Measurements from ENCODE around the gene MSRB3. TPM values are rescaled to one million over a fixed set of nuclear protein-coding genes. Genes with fewer than 3 reads are reported as not detected.

The MSRB3 gene
- total and polyA plus RNA-seq, 2 experiments from 2014 or later = 0.95 to 1.7 TPM

DNA sequence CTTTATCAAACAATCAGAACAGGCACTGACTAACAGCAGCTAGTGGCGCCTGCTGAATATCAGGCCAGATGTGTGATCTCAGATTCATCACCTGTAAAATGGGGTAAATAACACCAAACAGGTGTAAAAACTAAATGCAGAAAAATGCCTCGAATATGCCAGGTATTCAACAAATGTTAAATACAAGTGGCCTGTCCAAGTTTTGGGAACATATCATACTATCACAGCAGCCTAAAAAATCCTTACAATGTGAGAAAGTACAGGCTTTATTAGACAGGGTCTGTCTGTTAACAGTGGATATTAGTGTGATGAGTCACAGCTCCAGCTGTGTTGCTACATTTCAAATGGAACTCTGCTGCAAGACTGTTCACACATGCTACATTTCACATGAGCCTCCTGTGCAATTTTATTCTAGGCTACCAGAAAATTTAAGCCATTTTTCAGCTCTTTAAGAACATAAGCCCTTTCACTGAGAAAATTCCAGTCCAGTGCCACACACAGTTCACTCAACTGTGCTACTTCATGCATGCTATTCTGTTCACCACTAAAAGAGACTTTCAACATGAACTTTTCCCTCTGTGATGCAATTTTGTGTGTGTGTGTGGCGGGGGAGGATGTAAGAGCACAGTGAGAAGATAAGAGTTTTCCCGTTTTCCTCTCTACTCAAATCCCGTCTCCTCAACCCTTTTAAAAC lies 56.7 kb downstream of the MSRB3 start (continued):
- TF ChIP-seq, protein P1, sequence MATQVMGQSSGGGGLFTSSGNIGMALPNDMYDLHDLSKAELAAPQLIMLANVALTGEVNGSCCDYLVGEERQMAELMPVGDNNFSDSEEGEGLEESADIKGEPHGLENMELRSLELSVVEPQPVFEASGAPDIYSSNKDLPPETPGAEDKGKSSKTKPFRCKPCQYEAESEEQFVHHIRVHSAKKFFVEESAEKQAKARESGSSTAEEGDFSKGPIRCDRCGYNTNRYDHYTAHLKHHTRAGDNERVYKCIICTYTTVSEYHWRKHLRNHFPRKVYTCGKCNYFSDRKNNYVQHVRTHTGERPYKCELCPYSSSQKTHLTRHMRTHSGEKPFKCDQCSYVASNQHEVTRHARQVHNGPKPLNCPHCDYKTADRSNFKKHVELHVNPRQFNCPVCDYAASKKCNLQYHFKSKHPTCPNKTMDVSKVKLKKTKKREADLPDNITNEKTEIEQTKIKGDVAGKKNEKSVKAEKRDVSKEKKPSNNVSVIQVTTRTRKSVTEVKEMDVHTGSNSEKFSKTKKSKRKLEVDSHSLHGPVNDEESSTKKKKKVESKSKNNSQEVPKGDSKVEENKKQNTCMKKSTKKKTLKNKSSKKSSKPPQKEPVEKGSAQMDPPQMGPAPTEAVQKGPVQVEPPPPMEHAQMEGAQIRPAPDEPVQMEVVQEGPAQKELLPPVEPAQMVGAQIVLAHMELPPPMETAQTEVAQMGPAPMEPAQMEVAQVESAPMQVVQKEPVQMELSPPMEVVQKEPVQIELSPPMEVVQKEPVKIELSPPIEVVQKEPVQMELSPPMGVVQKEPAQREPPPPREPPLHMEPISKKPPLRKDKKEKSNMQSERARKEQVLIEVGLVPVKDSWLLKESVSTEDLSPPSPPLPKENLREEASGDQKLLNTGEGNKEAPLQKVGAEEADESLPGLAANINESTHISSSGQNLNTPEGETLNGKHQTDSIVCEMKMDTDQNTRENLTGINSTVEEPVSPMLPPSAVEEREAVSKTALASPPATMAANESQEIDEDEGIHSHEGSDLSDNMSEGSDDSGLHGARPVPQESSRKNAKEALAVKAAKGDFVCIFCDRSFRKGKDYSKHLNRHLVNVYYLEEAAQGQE (IDR thresholded peaks at IDR 0.05; ENCODE audit: unreplicated experiment) = no peak
- TF ChIP-seq NANOG (IDR thresholded peaks at IDR 0.05; ENCODE audit: borderline replicate concordance) (no peak), ZNF114 (CRISPR knock-in tag; IDR thresholded peaks at IDR 0.05) (no peak), ZNF331 (CRISPR knock-in tag; IDR thresholded peaks at IDR 0.05; ENCODE audit: low read depth) (no peak), JUNB (IDR thresholded peaks at IDR 0.05; ENCODE audit: unreplicated experiment) (no peak)

DNA sequence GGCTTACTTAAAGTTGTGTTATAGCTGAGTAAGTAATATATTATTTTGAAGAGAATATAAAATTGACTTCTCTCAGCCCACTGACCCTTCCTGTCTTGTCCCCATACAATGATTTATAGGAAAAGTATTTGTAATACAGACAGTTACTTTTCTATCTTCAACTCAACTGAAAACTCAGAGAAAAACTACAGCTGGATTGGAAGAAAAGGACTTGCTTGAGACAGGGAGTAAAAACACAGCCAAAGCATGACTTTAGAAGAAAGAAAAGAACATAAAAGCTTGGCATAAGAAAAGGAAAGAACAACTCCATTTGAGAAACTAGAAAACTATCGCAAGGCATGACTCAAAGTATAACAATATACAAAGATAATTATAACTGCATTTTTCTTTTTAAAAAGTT lies 57.5 kb downstream of the MSRB3 start:
- H2AFZ ChIP-seq = peak overlapping the region; percentile 72; the same call in 1 of the 2 replicates
- ATAC-seq = no peak
- H3K36me3 Mint-ChIP-seq (ENCODE audit: low read depth) = no peaks in the 10 kb centered on the region
- no peaks in the 10 kb centered on the region for H4K20me1 ChIP-seq (replicated peaks; ENCODE audit: insufficient read depth)
- no peaks in the 10 kb centered on the region for H3K9me3 Mint-ChIP-seq
- H3K4me3 Mint-ChIP-seq = no peak overlapping the region
- H3K4me1 ChIP-seq (ENCODE audit: insufficient read depth) = peaks cover 9% of the 10 kb centered on the region; the same call in 1 of the 2 replicates
- no peaks in the 10 kb centered on the region for H3K9me2 ChIP-seq (ENCODE audit: insufficient read depth)
- H3K36me3 ChIP-seq (ENCODE audit: insufficient read depth) = no peaks in the 10 kb centered on the region
- no peak for DNase-seq (ENCODE audit: low spot score)
- no peaks in the 10 kb centered on the region for H3K79me2 ChIP-seq (replicated peaks; ENCODE audit: insufficient read depth)
- no peak overlapping the region for H3K27ac Mint-ChIP-seq
- no peaks in the 10 kb centered on the region for H3F3A ChIP-seq (replicated peaks; ENCODE audit: low read depth)
- TF ChIP-seq, protein P1 (IDR thresholded peaks at IDR 0.05; ENCODE audit: unreplicated experiment) = no peak
- TF ChIP-seq, protein P2, sequence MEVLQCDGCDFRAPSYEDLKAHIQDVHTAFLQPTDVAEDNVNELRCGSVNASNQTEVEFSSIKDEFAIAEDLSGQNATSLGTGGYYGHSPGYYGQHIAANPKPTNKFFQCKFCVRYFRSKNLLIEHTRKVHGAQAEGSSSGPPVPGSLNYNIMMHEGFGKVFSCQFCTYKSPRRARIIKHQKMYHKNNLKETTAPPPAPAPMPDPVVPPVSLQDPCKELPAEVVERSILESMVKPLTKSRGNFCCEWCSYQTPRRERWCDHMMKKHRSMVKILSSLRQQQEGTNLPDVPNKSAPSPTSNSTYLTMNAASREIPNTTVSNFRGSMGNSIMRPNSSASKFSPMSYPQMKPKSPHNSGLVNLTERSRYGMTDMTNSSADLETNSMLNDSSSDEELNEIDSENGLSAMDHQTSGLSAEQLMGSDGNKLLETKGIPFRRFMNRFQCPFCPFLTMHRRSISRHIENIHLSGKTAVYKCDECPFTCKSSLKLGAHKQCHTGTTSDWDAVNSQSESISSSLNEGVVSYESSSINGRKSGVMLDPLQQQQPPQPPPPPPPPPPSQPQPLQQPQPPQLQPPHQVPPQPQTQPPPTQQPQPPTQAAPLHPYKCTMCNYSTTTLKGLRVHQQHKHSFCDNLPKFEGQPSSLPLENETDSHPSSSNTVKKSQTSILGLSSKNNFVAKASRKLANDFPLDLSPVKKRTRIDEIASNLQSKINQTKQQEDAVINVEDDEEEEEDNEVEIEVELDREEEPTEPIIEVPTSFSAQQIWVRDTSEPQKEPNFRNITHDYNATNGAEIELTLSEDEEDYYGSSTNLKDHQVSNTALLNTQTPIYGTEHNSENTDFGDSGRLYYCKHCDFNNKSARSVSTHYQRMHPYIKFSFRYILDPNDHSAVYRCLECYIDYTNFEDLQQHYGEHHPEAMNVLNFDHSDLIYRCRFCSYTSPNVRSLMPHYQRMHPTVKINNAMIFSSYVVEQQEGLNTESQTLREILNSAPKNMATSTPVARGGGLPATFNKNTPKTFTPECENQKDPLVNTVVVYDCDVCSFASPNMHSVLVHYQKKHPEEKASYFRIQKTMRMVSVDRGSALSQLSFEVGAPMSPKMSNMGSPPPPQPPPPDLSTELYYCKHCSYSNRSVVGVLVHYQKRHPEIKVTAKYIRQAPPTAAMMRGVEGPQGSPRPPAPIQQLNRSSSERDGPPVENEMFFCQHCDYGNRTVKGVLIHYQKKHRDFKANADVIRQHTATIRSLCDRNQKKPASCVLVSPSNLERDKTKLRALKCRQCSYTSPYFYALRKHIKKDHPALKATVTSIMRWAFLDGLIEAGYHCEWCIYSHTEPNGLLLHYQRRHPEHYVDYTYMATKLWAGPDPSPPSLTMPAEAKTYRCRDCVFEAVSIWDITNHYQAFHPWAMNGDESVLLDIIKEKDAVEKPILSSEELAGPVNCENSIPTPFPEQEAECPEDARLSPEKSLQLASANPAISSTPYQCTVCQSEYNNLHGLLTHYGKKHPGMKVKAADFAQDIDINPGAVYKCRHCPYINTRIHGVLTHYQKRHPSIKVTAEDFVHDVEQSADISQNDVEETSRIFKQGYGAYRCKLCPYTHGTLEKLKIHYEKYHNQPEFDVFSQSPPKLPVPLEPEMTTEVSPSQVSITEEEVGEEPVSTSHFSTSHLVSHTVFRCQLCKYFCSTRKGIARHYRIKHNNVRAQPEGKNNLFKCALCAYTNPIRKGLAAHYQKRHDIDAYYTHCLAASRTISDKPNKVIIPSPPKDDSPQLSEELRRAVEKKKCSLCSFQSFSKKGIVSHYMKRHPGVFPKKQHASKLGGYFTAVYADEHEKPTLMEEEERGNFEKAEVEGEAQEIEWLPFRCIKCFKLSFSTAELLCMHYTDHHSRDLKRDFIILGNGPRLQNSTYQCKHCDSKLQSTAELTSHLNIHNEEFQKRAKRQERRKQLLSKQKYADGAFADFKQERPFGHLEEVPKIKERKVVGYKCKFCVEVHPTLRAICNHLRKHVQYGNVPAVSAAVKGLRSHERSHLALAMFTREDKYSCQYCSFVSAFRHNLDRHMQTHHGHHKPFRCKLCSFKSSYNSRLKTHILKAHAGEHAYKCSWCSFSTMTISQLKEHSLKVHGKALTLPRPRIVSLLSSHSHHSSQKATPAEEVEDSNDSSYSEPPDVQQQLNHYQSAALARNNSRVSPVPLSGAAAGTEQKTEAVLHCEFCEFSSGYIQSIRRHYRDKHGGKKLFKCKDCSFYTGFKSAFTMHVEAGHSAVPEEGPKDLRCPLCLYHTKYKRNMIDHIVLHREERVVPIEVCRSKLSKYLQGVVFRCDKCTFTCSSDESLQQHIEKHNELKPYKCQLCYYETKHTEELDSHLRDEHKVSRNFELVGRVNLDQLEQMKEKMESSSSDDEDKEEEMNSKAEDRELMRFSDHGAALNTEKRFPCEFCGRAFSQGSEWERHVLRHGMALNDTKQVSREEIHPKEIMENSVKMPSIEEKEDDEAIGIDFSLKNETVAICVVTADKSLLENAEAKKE (CRISPR knock-in tag; IDR thresholded peaks at IDR 0.05) = no peak
- TF ChIP-seq STAT1 (IDR thresholded peaks at IDR 0.05; ENCODE audit: unreplicated experiment) (no peak), ZNF114 (CRISPR knock-in tag; IDR thresholded peaks at IDR 0.05) (no peak), EZH2phosphoT487 (IDR thresholded peaks at IDR 0.05; ENCODE audit: unreplicated experiment) (no peak)
- no peaks in the 10 kb centered on the region for H3K27me3 Mint-ChIP-seq (ENCODE audit: insufficient read depth, low read depth, poor library complexity)
- H3K4me1 Mint-ChIP-seq = peaks cover 8% of the 10 kb centered on the region; the same call in 2 of the 3 replicates
- no peak overlapping the region for H3K27ac ChIP-seq (ENCODE audit: low read depth)
- H3K27me3 ChIP-seq (ENCODE audit: insufficient read depth) = no peaks in the 10 kb centered on the region
- no peak overlapping the region for H3K4me2 ChIP-seq
- H3K4me3 ChIP-seq = no peak overlapping the region
